Activated CD4-positive, CD25-positive, alpha-beta regulatory T cell treated with anti-CD3 and anti-CD28 coated beads, Interleukin-2, amount 50 U/mL, for 16 hours (primary cell): ENCODE measurements around the gene AKAP12.

Source experiments
- DNase-seq: peaks from one replicate; pipeline ENCODE4 v3.0.0-alpha.2; 2020; ENCODE audit warnings: low read depth, low spot score

The AKAP12 gene

DNA sequence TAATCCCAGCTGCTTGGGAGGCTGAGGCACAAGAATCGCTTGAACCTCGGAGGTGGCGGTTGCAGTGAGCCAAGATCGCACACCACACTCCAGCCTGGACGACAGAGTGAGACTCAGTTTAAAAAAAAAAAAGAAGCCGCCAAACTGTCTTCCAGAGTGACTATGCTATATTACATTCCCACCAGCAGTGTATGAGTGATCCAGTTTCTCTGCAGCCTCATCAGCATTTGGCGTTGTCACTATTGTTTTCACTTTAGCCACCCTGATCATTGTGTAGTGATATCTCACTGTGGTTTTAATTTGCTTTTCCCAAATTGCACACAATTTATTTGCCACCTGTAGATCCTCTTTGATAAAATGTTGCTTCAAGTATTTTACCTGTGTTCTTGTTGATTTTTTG lies 6.0 kb upstream of the AKAP12 start:
- DNase-seq = no peak

DNA sequence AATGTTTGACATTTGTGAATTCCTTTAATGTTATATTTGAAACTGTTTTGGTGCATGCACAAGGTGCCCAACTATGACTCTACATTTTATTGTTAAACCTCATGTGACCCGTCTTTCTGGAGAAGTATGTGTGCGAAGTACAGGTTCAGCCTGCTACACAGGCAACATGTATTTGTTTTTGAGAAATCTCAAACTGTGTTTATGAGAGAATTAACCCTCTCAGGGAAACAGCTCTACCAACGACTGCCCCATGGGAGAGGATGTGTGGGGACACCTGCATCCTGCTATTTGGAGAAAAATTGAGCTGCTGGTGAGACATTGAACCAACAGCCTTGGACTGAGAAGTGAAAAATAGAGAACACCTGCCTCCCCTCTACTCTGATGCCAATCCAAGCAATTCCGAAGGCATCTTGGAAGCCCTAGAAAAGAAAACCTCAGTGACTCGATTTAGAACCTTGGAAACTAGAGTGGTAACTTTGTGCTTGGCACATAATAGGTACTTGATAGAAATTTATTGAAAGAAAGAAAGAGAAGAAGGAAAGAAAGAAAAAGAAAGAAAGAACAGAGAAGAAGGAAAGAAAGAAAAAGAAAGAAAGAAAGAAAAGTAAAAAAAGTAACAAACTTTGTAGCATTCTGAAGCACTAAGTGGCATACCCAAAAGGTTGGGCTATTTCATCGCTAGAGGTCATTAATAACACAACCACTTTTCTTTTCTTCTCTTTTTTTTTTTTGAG lies 2.9 kb upstream of the AKAP12 start:
- DNase-seq = no peak

- no peak for DNase-seq
Measured at GRCh38 chr6:151240036-151240685, 394 bp downstream of the AKAP12 start.

- DNase-seq = no peak
Measured at GRCh38 chr6:151240791-151241642, 1.2 kb downstream of the AKAP12 start.

- DNase-seq = no peak
Measured at GRCh38 chr6:151241853-151242252, 2.1 kb downstream of the AKAP12 start.

GRCh38 chr6:151242420-151242861 lies 2.7 kb downstream of the AKAP12 start:
- no peak for DNase-seq

GRCh38 chr6:151243481-151243880 lies 3.7 kb downstream of the AKAP12 start:
- DNase-seq = no peak

GRCh38 chr6:151247490-151247889 lies 7.7 kb downstream of the AKAP12 start:
- no peak for DNase-seq

GRCh38 chr6:151248295-151248694 lies 8.5 kb downstream of the AKAP12 start:
- DNase-seq = no peak

DNA sequence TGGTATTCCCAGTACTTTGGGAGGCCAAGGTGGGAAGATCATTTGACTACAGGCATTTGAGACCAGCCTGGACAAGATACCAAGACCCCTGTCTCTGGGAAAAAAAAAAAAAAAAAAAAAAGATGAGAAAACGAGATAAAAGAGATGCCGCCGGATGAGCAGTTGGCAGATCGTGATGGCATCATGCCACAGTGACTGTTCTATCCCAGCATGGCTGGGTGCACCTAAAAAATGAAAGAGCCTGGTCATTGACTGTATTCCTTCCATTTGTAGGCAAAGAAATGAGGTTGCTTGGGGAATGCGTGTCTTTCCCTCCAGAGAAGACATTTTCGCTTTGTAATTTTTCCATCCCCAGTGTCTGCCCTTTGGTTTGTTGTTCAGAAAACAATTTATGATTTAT lies 12.9 kb downstream of the AKAP12 start:
- DNase-seq = no peak

GRCh38 chr6:151254451-151255081 lies 14.8 kb downstream of the AKAP12 start:
- no peak for DNase-seq

GRCh38 chr6:151255811-151256210 lies 16.0 kb downstream of the AKAP12 start:
- DNase-seq = no peak

- DNase-seq = no peak
Measured at GRCh38 chr6:151257985-151258445, 18.2 kb downstream of the AKAP12 start.

GRCh38 chr6:151260205-151260604 lies 20.4 kb downstream of the AKAP12 start:
- no peak for DNase-seq

- no peak for DNase-seq
Measured at GRCh38 chr6:151263035-151263434, 23.3 kb downstream of the AKAP12 start.

GRCh38 chr6:151263967-151264366 lies 24.2 kb downstream of the AKAP12 start:
- no peak for DNase-seq

DNA sequence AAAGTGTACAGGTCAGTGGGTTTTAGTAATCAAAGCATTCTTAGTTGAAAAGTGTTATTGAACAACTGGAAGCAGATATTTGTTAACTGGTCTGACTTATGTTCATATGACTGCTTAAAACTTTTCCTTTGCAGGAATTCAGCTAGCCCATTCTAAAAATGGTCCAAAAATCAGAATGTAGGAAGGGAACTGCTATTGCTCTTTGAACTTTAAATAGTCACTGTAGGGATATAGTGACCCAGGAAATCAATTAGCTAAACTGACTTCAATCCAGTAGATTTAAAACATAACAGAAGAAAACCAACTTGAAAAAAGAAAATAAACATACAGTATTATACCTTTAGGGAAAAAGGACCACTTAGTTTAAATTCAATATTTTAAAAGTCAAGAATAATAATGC lies 25.5 kb downstream of the AKAP12 start:
- no peak for DNase-seq

DNA sequence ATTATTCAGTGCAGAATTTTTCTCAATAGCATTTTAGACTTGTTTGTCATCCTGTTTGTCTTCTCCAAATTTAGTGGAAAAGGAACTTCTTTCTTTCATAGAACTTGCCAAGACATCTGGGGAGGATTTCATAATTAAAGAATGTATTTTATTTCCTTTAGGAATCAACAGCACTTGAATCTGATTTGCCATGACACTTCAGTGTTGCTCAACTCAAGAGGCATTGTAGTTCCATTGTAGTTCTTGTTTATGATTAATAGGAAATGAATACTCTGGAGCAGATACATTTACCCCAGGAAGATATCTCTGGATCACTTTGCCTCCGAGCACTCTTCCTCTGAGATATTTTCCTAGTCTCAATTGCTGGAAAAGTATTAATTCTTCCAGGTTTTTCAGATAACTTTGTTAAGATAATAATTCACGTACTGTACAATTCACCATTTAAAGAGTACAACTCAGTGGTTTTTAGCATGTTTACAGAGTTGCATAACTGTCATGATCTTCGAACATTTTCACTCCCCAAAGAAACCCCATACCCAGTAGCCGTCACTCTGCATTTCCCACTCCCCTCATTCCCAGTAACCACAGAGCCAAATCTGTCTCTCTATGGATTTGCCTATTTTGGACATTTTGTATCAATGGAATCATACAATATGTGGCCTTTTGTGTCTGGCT lies 29.7 kb downstream of the AKAP12 start:
- no peak for DNase-seq

DNA sequence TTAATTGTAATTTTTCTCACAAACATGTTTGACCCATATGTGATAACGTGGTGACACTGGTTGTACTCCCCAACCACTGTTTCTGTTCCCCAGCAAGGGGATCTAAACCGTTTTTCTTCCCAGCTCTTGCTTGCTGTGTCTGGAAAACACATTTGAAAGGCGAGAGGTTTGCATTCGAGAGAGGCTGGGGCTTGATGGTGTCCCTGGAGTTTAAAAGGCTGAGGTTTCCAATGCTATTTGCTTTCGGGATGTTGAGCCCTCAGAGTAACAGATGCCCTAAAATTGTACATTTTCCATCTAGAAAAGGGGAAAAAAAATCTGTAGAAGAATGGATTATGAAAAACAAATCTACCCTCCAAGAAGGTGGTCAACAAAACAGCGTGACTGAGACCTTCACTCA lies 35.4 kb downstream of the AKAP12 start:
- DNase-seq = no peak

DNA sequence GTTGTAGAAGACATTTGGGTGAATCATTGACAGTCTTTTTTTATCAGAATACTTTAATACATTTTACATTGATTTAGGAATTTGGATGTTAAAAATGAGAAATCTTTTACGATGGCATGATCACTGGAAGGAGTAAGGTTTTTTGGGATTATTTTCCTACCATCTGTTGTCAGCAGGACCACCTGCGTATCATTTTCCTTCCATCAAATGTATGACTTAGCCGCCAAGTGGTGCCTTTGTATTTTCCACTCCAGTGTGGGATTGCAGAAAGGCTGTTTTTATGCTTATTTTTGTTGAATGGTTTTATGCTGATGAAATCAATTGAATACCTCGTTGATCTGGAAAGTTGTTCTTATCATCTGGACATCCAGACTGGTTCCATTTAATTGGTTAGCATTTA lies 35.8 kb downstream of the AKAP12 start:
- DNase-seq = no peak

GRCh38 chr6:151276112-151276740 lies 36.5 kb downstream of the AKAP12 start:
- DNase-seq = no peak
